ENCODE results near the gene IL3RA.
"Not testable (repeated sequence)": the region's sequence is repeated elsewhere in the genome, so short reads cannot be mapped to it uniquely, and the experiment has no call there.

The IL3RA gene

GRCh38 chrX:1300449-1300848 is 36.1 kb upstream of the IL3RA start:
- no peak for TF ChIP-seq CTCF (IDR thresholded peaks at IDR 0.05; ENCODE audit: borderline replicate concordance, control extremely low read depth, extremely low read depth, insufficient read depth, missing control alignments)
- in situ Hi-C loops (cut with MboI; ENCODE audit: low sequenced_read_pairs, unreplicated experiment) = no loop called here
- DNase-seq (ENCODE audit: low spot score) = no peak

GRCh38 chrX:1305411-1305810 is 31.2 kb upstream of the IL3RA start:
- no peak for DNase-seq (ENCODE audit: low spot score)
- in situ Hi-C loops (cut with MboI; ENCODE audit: low sequenced_read_pairs, unreplicated experiment) = no loop called here
- TF ChIP-seq CTCF (IDR thresholded peaks at IDR 0.05; ENCODE audit: borderline replicate concordance, control extremely low read depth, extremely low read depth, insufficient read depth, missing control alignments) = no peak

- no peak for TF ChIP-seq CTCF (IDR thresholded peaks at IDR 0.05; ENCODE audit: borderline replicate concordance, control extremely low read depth, extremely low read depth, insufficient read depth, missing control alignments)
- DNase-seq (ENCODE audit: low spot score) = no peak
- in situ Hi-C loops (cut with MboI; ENCODE audit: low sequenced_read_pairs, unreplicated experiment) = no loop called here
Measured at GRCh38 chrX:1306909-1307625, 29.5 kb upstream of the IL3RA start.

GRCh38 chrX:1307626-1308340 is 28.8 kb upstream of the IL3RA start:
- no peak for TF ChIP-seq CTCF (IDR thresholded peaks at IDR 0.05; ENCODE audit: borderline replicate concordance, control extremely low read depth, extremely low read depth, insufficient read depth, missing control alignments)
- in situ Hi-C loops (cut with MboI; ENCODE audit: low sequenced_read_pairs, unreplicated experiment) = no loop called here
- no peak for DNase-seq (ENCODE audit: low spot score)

- no peak for TF ChIP-seq CTCF (IDR thresholded peaks at IDR 0.05; ENCODE audit: borderline replicate concordance, control extremely low read depth, extremely low read depth, insufficient read depth, missing control alignments)
- in situ Hi-C loops (cut with MboI; ENCODE audit: low sequenced_read_pairs, unreplicated experiment) = no loop called here
- DNase-seq (ENCODE audit: low spot score) = no peak
Measured at GRCh38 chrX:1308476-1308875, 28.1 kb upstream of the IL3RA start.

GRCh38 chrX:1308917-1309316 is 27.7 kb upstream of the IL3RA start:
- in situ Hi-C loops (cut with MboI; ENCODE audit: low sequenced_read_pairs, unreplicated experiment); DNase-seq (ENCODE audit: low spot score): not testable (repeated sequence)

GRCh38 chrX:1313788-1314187 is 22.8 kb upstream of the IL3RA start:
- in situ Hi-C loops (cut with MboI; ENCODE audit: low sequenced_read_pairs, unreplicated experiment) = no loop called here
- TF ChIP-seq CTCF (IDR thresholded peaks at IDR 0.05; ENCODE audit: borderline replicate concordance, control extremely low read depth, extremely low read depth, insufficient read depth, missing control alignments) = no peak
- DNase-seq (ENCODE audit: low spot score) = no peak

All from GM13976 (cell line).